ENCODE results near the gene LRIT3. TPM values are rescaled to one million over a fixed set of nuclear protein-coding genes. Genes with fewer than 3 reads are reported as not detected.

LRIT3 gene
- total and polyA plus RNA-seq, 2 of the 13 experiments (the other 11 are each of a cell fraction or from before 2014, with no cell fraction given), result 0.03 TPM; not detected in 1

- FAIRE-seq (no peak), ATAC-seq (no peak), DNase-seq (ENCODE audit: low spot score) (no peak)
- Histone ChIP-seq H4K20me1 (ENCODE audit: insufficient read depth, low read length) (no peaks in the 10 kb centered on the region), H3K9ac (ENCODE audit: insufficient read depth, low read depth, low read length) (no peak overlapping the region), H3K4me1 (ENCODE audit: insufficient read depth, low read length) (no peaks in the 10 kb centered on the region), H2AFZ (ENCODE audit: low read length) (no peak overlapping the region), H3K79me2 (ENCODE audit: insufficient read depth, low read length) (no peaks in the 10 kb centered on the region), H3K36me3 (replicated peaks in 1 of 2; ENCODE audit: control insufficient read depth in 1 of 2, insufficient read depth in 2 of 2, low read length in 2 of 2) (no peaks in the 10 kb centered on the region), H3K9me3 (ENCODE audit: low read length) (no peaks in the 10 kb centered on the region), H3K27ac (ENCODE audit: extremely low read length, insufficient read depth, low read length) (no peak overlapping the region), H3K4me3 (replicated peaks in 1 of 3; ENCODE audit: insufficient read depth in 1 of 3, low read depth in 2 of 3, low read length in 3 of 3) (no peak overlapping the region), H3K27me3 (ENCODE audit: control insufficient read depth in 1 of 2, insufficient read depth in 2 of 2, low read length in 2 of 2) (peaks cover 0 to 5% of the 10 kb centered on the region in 2 experiments; a peak in 1 of 5 replicates), H3K4me2 (ENCODE audit: low read depth, low read length) (no peak overlapping the region)
- in situ Hi-C loops (cut with HindIII; ENCODE audit: extremely low pct_ligation_motif_present, low pct_unique_long_range_greater_than_20kb) (no loop called here), intact Hi-C loops (cut with micrococcal nuclease; ENCODE audit: unreplicated experiment) (no loop called here)
- no TSS peak for BruUV-seq (replicated peaks)
- ChIA-PET CTCF (ENCODE audit: low intra/inter-chr PET ratio, low total read pairs) (no interaction called here), POLR2A (no interaction called here)
- 42% methylated on average over 2 of the region's 2 CpGs for WGBS (ENCODE audit: low lambda C conversion rate)
- TF ChIP-seq ZNF850 (CRISPR knock-in tag; conservative IDR thresholded peaks at IDR 0.05), result no peak
- no peak for TF ChIP-seq NR2C2 (CRISPR knock-in tag; IDR thresholded peaks at IDR 0.05; ENCODE audit: borderline replicate concordance)
- TF ChIP-seq CEBPG (CRISPR knock-in tag; IDR thresholded peaks at IDR 0.05), result no peak
- no peak for TF ChIP-seq U2AF1 (optimal IDR thresholded peaks at IDR 0.05; ENCODE audit: low read depth, low read length)
- TF ChIP-seq CBFB (CRISPR knock-in tag; IDR thresholded peaks at IDR 0.05), result no peak
- TF ChIP-seq, protein P1, sequence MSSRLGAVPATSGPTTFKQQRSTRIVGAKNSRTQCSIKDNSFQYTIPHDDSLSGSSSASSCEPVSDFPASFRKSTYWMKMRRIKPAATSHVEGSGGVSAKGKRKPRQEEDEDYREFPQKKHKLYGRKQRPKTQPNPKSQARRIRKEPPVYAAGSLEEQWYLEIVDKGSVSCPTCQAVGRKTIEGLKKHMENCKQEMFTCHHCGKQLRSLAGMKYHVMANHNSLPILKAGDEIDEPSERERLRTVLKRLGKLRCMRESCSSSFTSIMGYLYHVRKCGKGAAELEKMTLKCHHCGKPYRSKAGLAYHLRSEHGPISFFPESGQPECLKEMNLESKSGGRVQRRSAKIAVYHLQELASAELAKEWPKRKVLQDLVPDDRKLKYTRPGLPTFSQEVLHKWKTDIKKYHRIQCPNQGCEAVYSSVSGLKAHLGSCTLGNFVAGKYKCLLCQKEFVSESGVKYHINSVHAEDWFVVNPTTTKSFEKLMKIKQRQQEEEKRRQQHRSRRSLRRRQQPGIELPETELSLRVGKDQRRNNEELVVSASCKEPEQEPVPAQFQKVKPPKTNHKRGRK (CRISPR knock-in tag; IDR thresholded peaks at IDR 0.05), result no peak
- TF ChIP-seq ZNF333 (CRISPR knock-in tag; IDR thresholded peaks at IDR 0.05; ENCODE audit: borderline replicate concordance), result no peak
- TF ChIP-seq CREM (IDR thresholded peaks at IDR 0.05), result no peak
- no peak for TF ChIP-seq CREM (CRISPR knock-in tag; IDR thresholded peaks at IDR 0.05)
- no peak for TF ChIP-seq REL (CRISPR knock-in tag; conservative IDR thresholded peaks at IDR 0.05)
- no peak for TF ChIP-seq HNF4A (CRISPR knock-in tag; IDR thresholded peaks at IDR 0.05)
- TF ChIP-seq ARID2 (CRISPR knock-in tag; IDR thresholded peaks at IDR 0.05; ENCODE audit: borderline replicate concordance), result no peak
- no peak for TF ChIP-seq KLF9 (CRISPR knock-in tag; IDR thresholded peaks at IDR 0.05; ENCODE audit: low read depth)
- TF ChIP-seq ZSCAN30 (CRISPR knock-in tag; IDR thresholded peaks at IDR 0.05), result no peak
- no peak for TF ChIP-seq ZNF30 (CRISPR knock-in tag; IDR thresholded peaks at IDR 0.05)
- TF ChIP-seq CC2D1A (CRISPR knock-in tag; IDR thresholded peaks at IDR 0.05), result no peak
- TF ChIP-seq ZNF841 (CRISPR knock-in tag; IDR thresholded peaks at IDR 0.05; ENCODE audit: borderline replicate concordance), result no peak
- TF ChIP-seq SP2 (CRISPR knock-in tag; IDR thresholded peaks at IDR 0.05), result no peak
- no peak for TF ChIP-seq TOPORS (CRISPR knock-in tag; IDR thresholded peaks at IDR 0.05)
- TF ChIP-seq, protein P2, sequence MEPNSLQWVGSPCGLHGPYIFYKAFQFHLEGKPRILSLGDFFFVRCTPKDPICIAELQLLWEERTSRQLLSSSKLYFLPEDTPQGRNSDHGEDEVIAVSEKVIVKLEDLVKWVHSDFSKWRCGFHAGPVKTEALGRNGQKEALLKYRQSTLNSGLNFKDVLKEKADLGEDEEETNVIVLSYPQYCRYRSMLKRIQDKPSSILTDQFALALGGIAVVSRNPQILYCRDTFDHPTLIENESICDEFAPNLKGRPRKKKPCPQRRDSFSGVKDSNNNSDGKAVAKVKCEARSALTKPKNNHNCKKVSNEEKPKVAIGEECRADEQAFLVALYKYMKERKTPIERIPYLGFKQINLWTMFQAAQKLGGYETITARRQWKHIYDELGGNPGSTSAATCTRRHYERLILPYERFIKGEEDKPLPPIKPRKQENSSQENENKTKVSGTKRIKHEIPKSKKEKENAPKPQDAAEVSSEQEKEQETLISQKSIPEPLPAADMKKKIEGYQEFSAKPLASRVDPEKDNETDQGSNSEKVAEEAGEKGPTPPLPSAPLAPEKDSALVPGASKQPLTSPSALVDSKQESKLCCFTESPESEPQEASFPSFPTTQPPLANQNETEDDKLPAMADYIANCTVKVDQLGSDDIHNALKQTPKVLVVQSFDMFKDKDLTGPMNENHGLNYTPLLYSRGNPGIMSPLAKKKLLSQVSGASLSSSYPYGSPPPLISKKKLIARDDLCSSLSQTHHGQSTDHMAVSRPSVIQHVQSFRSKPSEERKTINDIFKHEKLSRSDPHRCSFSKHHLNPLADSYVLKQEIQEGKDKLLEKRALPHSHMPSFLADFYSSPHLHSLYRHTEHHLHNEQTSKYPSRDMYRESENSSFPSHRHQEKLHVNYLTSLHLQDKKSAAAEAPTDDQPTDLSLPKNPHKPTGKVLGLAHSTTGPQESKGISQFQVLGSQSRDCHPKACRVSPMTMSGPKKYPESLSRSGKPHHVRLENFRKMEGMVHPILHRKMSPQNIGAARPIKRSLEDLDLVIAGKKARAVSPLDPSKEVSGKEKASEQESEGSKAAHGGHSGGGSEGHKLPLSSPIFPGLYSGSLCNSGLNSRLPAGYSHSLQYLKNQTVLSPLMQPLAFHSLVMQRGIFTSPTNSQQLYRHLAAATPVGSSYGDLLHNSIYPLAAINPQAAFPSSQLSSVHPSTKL (CRISPR knock-in tag; IDR thresholded peaks at IDR 0.05), result no peak
Measured at GRCh38 chr4:109848501-109848900, 594 bp downstream of the LRIT3 start.

All from HepG2 (cell line).